MCF 10A (cell line): ENCODE data around the gene S1PR2. TPM values are rescaled to one million over a fixed set of nuclear protein-coding genes. Genes with fewer than 3 reads are reported as not detected.

Source experiments
- BruUV-seq: library from RNA; stranded (reverse); fragments of 400-500 nt; replicated peaks from 2 replicates; lab custom pipeline; 2021; lab: Mats Ljungman, UMichigan
- CTCF ChIA-PET: fragments of 300-600 bp; sonication (Branson Sonifier 250); formaldehyde crosslinking; extraction: SDS; loops from one replicate; lab custom pipeline; 2021; ENCODE audit warnings: antibody characterized with exemption, inconsistent platforms; lab: Yijun Ruan, JAX
- POLR2A ChIA-PET: fragments of 300-600, 350-650 bp; sonication (Branson Sonifier 250); formaldehyde crosslinking; extraction: SDS; loops from one replicate; lab custom pipeline; 2020; ENCODE audit warnings: antibody characterized with exemption, inconsistent platforms; lab: Yijun Ruan, JAX
- DNase-seq: peaks from one replicate; pipeline ENCODE4 v3.0.0-alpha.2; 2018; ENCODE audit not compliant: unreplicated experiment
- H3K27ac Mint-ChIP-seq: one replicate; pipeline ENCODE4 v1.8.0; 2022; ENCODE audit warnings: mild to moderate bottlenecking, low read depth, mixed read lengths; ENCODE audit not compliant: unreplicated experiment
- H3K27me3 Mint-ChIP-seq: one replicate; pipeline ENCODE4 v1.8.0; 2022; ENCODE audit warnings: mixed read lengths; ENCODE audit not compliant: insufficient read depth, unreplicated experiment
- H3K36me3 Mint-ChIP-seq: one replicate; pipeline ENCODE4 v1.8.0; 2022; ENCODE audit warnings: mild to moderate bottlenecking, moderate library complexity, mixed read lengths; ENCODE audit not compliant: insufficient read depth, unreplicated experiment
- H3K4me1 Mint-ChIP-seq: one replicate; pipeline ENCODE4 v1.8.0; 2022; ENCODE audit warnings: mixed read lengths; ENCODE audit not compliant: insufficient read depth, unreplicated experiment
- H3K4me3 Mint-ChIP-seq: one replicate; pipeline ENCODE4 v1.8.0; 2022; ENCODE audit warnings: mild to moderate bottlenecking, moderate library complexity, mixed read lengths; ENCODE audit not compliant: unreplicated experiment
- H3K9me3 Mint-ChIP-seq: one replicate; pipeline ENCODE4 v1.8.0; 2022; ENCODE audit warnings: mixed read lengths; ENCODE audit not compliant: unreplicated experiment
- intact Hi-C: fragments of 100-400 bp; cut with micrococcal nuclease; formaldehyde crosslinking; loops from 2 replicates; pipeline ENCODE4 v1.14.1; 2022
- total RNA-seq: library from RNA; stranded (reverse); gene quantifications from 2 replicates; pipeline ENCODE4 v1.2.3, GENCODE V29; 2022
- TF ChIP-seq, protein P1 (sequence below): fragments of 200-600 bp; IDR thresholded peaks from one replicate; pipeline ENCODE4 v1.8.0; 2022; ENCODE audit warnings: antibody characterized with exemption, mild to moderate bottlenecking; ENCODE audit not compliant: unreplicated experiment

Gene S1PR2
- total RNA-seq, 1 experiment from 2014 or later, result 0.89 TPM

DNA sequence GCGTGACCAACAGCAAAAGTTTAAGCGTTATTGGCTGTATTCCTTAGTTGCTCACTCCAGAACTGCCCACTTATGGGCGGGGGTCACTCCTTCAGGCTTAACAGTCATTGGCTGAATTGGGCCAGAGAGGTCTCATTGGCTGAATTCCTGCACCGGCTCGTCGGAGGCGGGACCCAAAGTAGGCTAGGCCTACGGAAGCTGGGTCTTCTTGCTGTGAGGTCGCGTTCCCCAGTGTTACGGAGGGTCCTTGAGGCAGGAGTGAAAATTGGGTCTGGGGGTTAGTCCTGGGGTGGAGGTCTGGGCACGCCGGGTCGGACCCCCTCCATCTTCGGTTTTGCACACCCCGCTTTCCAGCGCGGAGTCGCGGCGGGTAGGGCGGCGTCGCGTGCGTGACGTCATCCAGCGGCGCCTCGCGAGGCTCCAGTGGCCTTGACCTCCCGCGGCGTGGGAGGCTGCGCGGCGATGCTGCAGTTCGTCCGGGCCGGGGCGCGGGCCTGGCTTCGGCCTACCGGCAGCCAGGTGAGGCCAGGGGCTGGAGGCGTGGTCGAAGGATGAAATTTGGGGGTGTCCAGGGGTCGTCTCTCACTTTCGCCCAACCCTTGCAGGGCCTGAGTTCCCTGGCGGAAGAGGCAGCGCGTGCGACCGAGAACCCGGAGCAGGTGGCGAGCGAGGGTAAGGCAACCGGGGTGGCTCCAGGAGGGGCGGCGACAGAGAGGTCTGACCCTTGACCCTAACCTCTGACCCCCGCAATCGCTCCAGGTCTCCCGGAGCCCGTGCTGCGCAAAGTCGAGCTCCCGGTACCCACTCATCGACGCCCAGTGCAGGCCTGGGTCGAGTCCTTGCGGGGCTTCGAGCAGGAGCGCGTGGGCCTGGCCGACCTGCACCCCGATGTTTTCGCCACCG is 20.9 kb upstream of the S1PR2 start, which contains the start of gene MRPL4:
TSS of gene MRPL4 (plus strand) at position 423 of the 903 bp plus-strand sequence. CDS start at position 463, 40 bp downstream.
- peak within 1 kb of the TSS; percentile 92 for H3K4me3 Mint-ChIP-seq
- CTCF ChIA-PET, result interaction anchor here (0.6 to 3.2 kb wide), 5 partner anchors 8 to 321 kb away, joined by 3 to 24 read pairs (median 4); no protein-coding TSS in a partner anchor
- H3K4me1 Mint-ChIP-seq, result peaks cover 5% of the 10 kb centered on the region
- intact Hi-C loops, result loop anchor here (2.0 kb wide), 2 partner anchors 57 to 225 kb away; partner anchors contain the start of gene DNMT1
- peak; percentile 100 for DNase-seq
- peak within 1 kb of the TSS; percentile 97 for H3K27ac Mint-ChIP-seq
- no TSS peak for BruUV-seq
- TF ChIP-seq, protein P1, sequence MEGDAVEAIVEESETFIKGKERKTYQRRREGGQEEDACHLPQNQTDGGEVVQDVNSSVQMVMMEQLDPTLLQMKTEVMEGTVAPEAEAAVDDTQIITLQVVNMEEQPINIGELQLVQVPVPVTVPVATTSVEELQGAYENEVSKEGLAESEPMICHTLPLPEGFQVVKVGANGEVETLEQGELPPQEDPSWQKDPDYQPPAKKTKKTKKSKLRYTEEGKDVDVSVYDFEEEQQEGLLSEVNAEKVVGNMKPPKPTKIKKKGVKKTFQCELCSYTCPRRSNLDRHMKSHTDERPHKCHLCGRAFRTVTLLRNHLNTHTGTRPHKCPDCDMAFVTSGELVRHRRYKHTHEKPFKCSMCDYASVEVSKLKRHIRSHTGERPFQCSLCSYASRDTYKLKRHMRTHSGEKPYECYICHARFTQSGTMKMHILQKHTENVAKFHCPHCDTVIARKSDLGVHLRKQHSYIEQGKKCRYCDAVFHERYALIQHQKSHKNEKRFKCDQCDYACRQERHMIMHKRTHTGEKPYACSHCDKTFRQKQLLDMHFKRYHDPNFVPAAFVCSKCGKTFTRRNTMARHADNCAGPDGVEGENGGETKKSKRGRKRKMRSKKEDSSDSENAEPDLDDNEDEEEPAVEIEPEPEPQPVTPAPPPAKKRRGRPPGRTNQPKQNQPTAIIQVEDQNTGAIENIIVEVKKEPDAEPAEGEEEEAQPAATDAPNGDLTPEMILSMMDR, result no peak
- H3K36me3 Mint-ChIP-seq, result peaks cover 28% of the 10 kb centered on the region
- no peaks in the 10 kb centered on the region for H3K27me3 Mint-ChIP-seq
- POLR2A ChIA-PET, result interaction anchor here (0.6 to 2.7 kb wide), 14 partner anchors 8 to 321 kb away, joined by 3 to 7 read pairs (median 4); partner anchors contain the start of genes ICAM1, PPAN, RAVER1 and TYK2
- no peaks in the 10 kb centered on the region for H3K9me3 Mint-ChIP-seq

DNA sequence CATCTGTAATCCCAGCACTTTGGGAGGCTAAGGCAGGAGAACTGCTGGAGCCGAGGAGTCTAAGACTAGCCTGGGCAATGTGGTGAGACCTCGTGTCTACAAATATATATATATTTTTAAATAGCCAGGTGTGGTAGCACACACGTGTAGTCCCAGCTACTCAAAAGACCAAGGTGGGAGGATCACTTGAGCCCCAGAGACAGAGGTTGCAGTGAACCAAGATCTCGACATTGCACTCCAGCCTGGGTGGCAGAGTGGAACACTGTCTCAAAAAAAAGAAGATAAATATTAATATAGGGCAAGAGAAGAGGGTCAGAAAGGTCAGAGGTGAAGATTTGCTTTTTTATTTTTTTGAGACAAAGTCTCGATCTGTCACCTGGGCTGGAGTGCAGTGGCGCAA is 15.4 kb upstream of the S1PR2 start:
- BruUV-seq, result no TSS peak
- intact Hi-C loops, result no loop called here
- no peak overlapping the region for H3K27ac Mint-ChIP-seq
- ChIA-PET POLR2A (interaction anchor here (0.6 to 0.7 kb wide), 2 partner anchors 242 to 1119 kb away, joined by 3 to 4 read pairs; no protein-coding TSS in a partner anchor), CTCF (interaction anchor here (0.7 to 1.0 kb wide), 2 partner anchors 25 to 187 kb away, joined by 4 to 5 read pairs; partner anchors contain the start of gene ICAM1)
- no peak for DNase-seq
- no peak overlapping the region for H3K4me3 Mint-ChIP-seq
- no peaks in the 10 kb centered on the region for H3K27me3 Mint-ChIP-seq
- no peaks in the 10 kb centered on the region for H3K4me1 Mint-ChIP-seq
- TF ChIP-seq, protein P1, result no peak
- no peaks in the 10 kb centered on the region for H3K36me3 Mint-ChIP-seq
- no peaks in the 10 kb centered on the region for H3K9me3 Mint-ChIP-seq

DNA sequence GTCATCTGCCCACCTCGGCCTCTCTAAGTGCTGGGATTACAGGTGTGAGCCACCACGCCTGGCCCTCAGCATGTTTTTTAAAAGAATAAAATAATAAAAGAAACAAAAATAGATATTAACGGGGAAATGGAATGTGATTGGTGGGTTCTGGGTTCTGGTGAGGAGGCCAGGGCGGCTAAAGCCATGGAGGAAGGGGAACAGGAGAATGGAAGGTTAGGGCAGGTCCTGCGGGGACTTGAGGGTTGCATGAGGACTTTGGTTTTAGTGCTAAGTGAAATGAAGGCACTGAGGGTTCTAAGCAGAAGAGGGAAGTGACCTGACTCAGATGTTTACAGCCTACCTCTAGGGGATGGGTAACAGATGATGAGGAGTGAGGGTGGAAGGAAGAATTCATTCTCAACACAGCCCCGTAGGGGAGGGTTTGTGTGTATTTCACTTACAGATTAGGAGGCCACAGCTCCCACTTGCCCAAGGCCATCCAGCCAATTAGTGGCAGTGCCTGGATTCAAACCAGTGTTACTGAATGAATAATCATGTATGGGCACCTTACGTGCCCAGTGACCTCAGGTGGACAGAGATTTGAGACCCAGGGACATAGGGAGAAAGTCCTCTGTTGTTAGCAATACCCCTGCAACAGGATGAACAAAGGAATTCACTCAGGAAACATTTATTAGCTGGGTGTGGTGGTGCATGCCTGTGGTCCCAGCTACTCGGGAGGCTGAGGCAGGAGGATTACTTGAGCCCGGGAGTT is 14.2 kb upstream of the S1PR2 start:
- H3K27me3 Mint-ChIP-seq, result no peaks in the 10 kb centered on the region
- CTCF ChIA-PET, result interaction anchor here (0.5 to 1.6 kb wide), 4 partner anchors 14 to 354 kb away, joined by 3 to 5 read pairs (median 4); no protein-coding TSS in a partner anchor
- no TSS peak for BruUV-seq
- H3K4me3 Mint-ChIP-seq, result no peak overlapping the region
- POLR2A ChIA-PET, result no interaction called here
- TF ChIP-seq, protein P1, result no peak
- H3K9me3 Mint-ChIP-seq, result no peaks in the 10 kb centered on the region
- intact Hi-C loops, result no loop called here
- H3K27ac Mint-ChIP-seq, result no peak overlapping the region
- no peaks in the 10 kb centered on the region for H3K36me3 Mint-ChIP-seq
- H3K4me1 Mint-ChIP-seq, result no peaks in the 10 kb centered on the region
- no peak for DNase-seq
